HEK293T (cell line): ENCODE results near the gene SLC47A1.

Source experiments
- ARNT ChIP-seq: fragments of 450-650 bp; IDR thresholded peaks from 2 replicates; pipeline ENCODE4 v1.6.1; 2017; ENCODE audit warnings: mild to moderate bottlenecking
- BHLHE40 ChIP-seq: fragments of 450-650 bp; IDR thresholded peaks from 2 replicates; pipeline ENCODE4 v1.6.1; 2016; ENCODE audit warnings: mild to moderate bottlenecking, moderate library complexity, borderline replicate concordance
- CTBP1 ChIP-seq: fragments of 450-650 bp; IDR thresholded peaks from 2 replicates; pipeline ENCODE4 v1.6.1; 2016; ENCODE audit warnings: borderline replicate concordance
- FOXA1 ChIP-seq: fragments of 450-650 bp; IDR thresholded peaks from 2 replicates; pipeline ENCODE4 v1.6.1; 2016; ENCODE audit warnings: mild to moderate bottlenecking
- NFRKB ChIP-seq: fragments of 450-650 bp; IDR thresholded peaks from 2 replicates; pipeline ENCODE4 v1.6.1; 2016; ENCODE audit warnings: mild to moderate bottlenecking, moderate library complexity
- SP1 ChIP-seq: fragments of 450-650 bp; IDR thresholded peaks from 2 replicates; pipeline ENCODE4 v1.6.1; 2017

DNA sequence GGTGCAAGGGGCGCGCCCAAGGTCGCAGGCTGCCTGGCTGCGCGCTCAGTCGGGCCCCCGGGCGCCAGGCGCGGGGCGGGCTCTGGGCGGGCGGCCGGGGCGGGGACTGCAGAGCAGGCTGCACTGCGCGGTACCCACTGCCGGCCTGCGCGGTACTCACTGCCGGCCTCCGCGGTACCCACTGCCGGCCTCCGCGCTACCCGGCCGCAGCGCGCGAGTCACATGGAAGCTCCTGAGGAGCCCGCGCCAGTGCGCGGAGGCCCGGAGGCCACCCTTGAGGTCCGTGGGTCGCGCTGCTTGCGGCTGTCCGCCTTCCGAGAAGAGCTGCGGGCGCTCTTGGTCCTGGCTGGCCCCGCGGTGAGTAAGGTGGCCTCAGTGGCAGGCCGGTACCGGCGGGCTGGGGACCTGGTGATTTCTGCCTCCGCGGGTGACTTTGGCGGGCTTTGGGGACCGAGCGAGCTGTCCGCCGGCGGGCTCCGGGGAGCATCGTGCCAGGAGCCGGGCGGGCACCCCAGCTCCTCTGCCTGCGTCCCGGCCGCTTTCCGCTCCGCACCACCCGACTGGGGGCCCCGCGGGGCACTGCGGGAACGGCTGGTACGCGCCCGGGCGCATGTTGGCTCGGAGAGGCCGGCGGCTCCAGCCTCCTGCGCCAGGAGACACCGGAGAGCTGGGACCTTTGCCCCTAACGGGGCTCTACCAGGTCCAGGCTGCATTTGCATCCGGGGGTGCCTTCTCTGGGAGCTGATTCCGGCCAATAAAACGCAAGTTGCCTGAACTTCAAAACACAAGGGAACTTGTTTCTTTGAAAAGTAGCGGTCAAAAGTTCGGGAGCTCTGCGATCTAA lies at the start of gene SLC47A1:
- no peak for TF ChIP-seq ARNT
- no peak for TF ChIP-seq SP1
- TF ChIP-seq CTBP1: no peak
- TF ChIP-seq FOXA1: no peak
- no peak for TF ChIP-seq BHLHE40
- no peak for TF ChIP-seq NFRKB
